Ureter (tissue), 1 donor: Measurements from ENCODE around the gene TTLL12. TPM values are rescaled to one million over a fixed set of nuclear protein-coding genes. Genes with fewer than 3 reads are reported as not detected.
A peak's percentile ranks its signal among the peaks of the same experiment; 100 is the strongest.

Experiments
- DNase-seq: peaks from one replicate; pipeline ENCODE4 v3.0.0-alpha.2; 2020; ENCODE audit warnings: low spot score
- total RNA-seq: library from RNA; stranded (reverse); gene quantifications from one replicate; pipeline ENCODE4 v1.2.4, GENCODE V29; 2023
- donor health status: DM: yes; HTN: yes; CAD: no.

The TTLL12 gene
- total RNA-seq, 1 donor from 2014 or later, result 41.0 TPM

GRCh38 chr22:43199541-43199940 is 12.6 kb upstream of the TTLL12 start:
- DNase-seq, result no peak

- DNase-seq, result no peak
Observed at GRCh38 chr22:43198936-43199335, 12.0 kb upstream of the TTLL12 start.

GRCh38 chr22:43198126-43198525 is 11.2 kb upstream of the TTLL12 start:
- no peak for DNase-seq

- no peak for DNase-seq
Observed at GRCh38 chr22:43197271-43197941, 10.5 kb upstream of the TTLL12 start.

- no peak for DNase-seq
Observed at GRCh38 chr22:43191831-43192230, 4.9 kb upstream of the TTLL12 start.

GRCh38 chr22:43188829-43189545 is 2.1 kb upstream of the TTLL12 start:
- DNase-seq, result no peak

- peak; percentile 97 for DNase-seq
Observed at GRCh38 chr22:43187171-43188099, 501 bp upstream of the TTLL12 start.

- DNase-seq, result no peak
Observed at GRCh38 chr22:43185860-43186261, 1.1 kb downstream of the TTLL12 start.

GRCh38 chr22:43183496-43184277 is 3.2 kb downstream of the TTLL12 start:
- no peak for DNase-seq

- DNase-seq, result no peak
Observed at GRCh38 chr22:43182726-43183125, 4.2 kb downstream of the TTLL12 start.

- DNase-seq, result no peak
Observed at GRCh38 chr22:43182118-43182517, 4.8 kb downstream of the TTLL12 start.

GRCh38 chr22:43181321-43182076 is 5.4 kb downstream of the TTLL12 start:
- no peak for DNase-seq

GRCh38 chr22:43180670-43181069 is 6.3 kb downstream of the TTLL12 start:
- DNase-seq, result no peak

- no peak for DNase-seq
Observed at GRCh38 chr22:43179911-43180195, 7.1 kb downstream of the TTLL12 start.

GRCh38 chr22:43179146-43179910 is 7.6 kb downstream of the TTLL12 start:
- no peak for DNase-seq

GRCh38 chr22:43177479-43177878 is 9.5 kb downstream of the TTLL12 start:
- no peak for DNase-seq

- no peak for DNase-seq
Observed at GRCh38 chr22:43176090-43176489, 10.8 kb downstream of the TTLL12 start.

- no peak for DNase-seq
Observed at GRCh38 chr22:43174941-43175531, 11.9 kb downstream of the TTLL12 start.

GRCh38 chr22:43173976-43174720 is 12.8 kb downstream of the TTLL12 start:
- DNase-seq, result no peak
